ENCODE measurements around the gene TENM3.
"Not testable (repeated sequence)": the region's sequence is repeated elsewhere in the genome, so short reads cannot be mapped to it uniquely, and the experiment has no call there.

The TENM3 gene

DNA sequence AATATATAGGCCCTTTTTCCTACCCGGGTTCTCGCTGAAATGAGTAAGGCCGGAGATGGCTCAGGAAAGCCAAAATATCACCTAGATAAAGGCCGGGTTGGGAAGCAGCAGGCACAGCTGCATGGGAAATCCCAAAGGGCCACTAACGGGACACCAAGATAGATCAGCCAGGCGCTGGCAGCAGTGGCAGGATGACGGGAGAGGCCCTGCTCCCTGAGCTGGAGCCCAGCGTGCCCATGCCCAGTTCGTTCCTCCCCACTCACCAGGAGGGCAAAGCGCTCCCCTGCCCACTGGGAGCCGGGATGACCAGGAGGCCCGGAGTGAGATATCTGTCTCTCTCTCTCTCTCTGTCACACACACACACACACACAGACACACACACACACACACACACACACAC is 564.1 kb downstream of the TENM3 start:
- Histone ChIP-seq H3K4me1 (ENCODE audit: control insufficient read depth, insufficient read depth, low read length) (peaks cover 21% of the 10 kb centered on the region), H3K36me3 (ENCODE audit: control insufficient read depth, insufficient read depth, low read length) (no peaks in the 10 kb centered on the region), H3K4me3 (ENCODE audit: low read depth, low read length) (peak overlapping the region; percentile 74), H3K27me3 (ENCODE audit: control insufficient read depth, insufficient read depth, low read length) (peaks cover 12% of the 10 kb centered on the region), H3K27ac (ENCODE audit: low read depth, low read length) (no peak overlapping the region), H3K9me3 (ENCODE audit: control insufficient read depth, insufficient read depth, low read length) (peaks cover 30% of the 10 kb centered on the region), H3K9ac (ENCODE audit: low read depth, low read length) (no peak overlapping the region)

DNA sequence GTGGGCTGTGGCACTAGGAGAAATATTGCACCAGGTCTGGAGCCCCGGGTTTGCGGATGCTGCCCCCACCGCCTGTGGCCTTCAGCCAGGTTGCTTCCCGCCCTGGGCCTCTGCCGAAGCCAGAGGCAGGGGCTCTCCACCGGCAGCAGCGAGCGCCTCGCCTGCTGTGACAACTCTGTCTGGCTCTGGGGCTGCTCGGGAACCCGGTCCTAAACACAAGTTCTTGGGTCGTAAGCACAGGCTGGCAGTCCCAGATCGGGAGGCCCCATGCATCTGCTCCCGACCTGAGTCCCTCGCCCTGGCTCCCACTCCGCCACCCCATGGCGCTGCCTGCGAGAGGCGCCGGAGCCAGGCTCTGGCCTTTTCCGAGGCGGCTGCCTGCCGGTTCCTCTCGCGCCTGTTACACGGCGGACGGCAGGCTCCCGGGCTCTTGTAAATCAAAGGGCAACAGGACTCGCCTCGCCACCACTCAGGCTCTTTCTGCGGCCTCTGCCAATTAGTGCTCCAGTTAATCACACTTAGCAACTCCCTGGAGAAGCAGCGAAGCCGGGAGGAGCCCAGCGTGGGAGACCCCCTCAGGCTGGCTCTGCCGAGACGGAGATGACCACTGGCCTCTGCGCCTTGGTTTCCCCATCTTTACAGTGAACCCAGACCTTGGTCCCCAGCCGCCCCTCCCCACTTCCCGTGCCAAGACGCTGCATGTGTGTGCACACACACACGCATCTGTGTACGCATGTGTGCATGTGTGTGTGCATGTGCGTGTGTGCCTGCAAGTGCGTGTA is 564.8 kb downstream of the TENM3 start:
- Histone ChIP-seq H3K4me1 (ENCODE audit: control insufficient read depth, insufficient read depth, low read length) (peaks cover 15% of the 10 kb centered on the region), H3K9ac (ENCODE audit: low read depth, low read length) (no peak overlapping the region), H3K9me3 (ENCODE audit: control insufficient read depth, insufficient read depth, low read length) (peaks cover 30% of the 10 kb centered on the region), H3K27me3 (ENCODE audit: control insufficient read depth, insufficient read depth, low read length) (peaks cover 12% of the 10 kb centered on the region), H3K27ac (ENCODE audit: low read depth, low read length) (no peak overlapping the region), H3K36me3 (ENCODE audit: control insufficient read depth, insufficient read depth, low read length) (no peaks in the 10 kb centered on the region), H3K4me3 (ENCODE audit: low read depth, low read length) (no peak overlapping the region; the same call in 1 of the 2 replicates)

DNA sequence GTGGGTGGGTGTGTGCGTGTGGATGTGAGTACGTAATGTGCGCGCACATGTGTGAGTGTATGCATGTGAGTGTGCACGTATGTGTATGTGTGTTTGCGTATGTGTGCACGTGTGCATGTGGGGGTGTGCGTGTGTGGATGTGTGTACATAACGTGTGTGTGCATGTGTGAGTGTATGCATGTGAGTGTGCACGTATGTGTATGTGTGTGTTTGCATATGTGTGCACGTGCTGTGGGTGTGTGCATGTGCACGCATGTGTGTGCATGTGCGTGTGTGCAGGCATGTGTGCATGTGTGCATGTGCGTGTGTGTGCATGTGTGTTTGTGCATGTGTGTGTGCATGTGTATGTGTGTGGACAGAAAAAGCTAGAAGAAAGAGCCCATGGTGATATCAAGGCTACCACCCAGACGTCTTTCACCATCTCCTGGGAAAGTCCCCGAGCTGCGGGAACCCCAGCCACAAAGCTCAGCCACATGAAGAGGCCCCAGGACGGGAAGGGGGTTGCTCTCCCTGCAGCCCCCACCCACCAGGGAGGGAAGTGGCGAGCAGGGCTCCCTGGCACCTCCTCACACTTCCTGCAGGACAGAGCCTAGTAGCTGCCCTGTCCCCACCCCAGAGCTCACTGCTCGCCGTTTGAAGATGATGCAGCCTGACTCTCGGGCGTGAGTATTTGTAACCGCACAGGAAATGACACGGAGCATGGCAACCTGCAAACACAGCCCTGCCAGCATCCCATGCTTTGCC is 565.6 kb downstream of the TENM3 start:
- Histone ChIP-seq H3K9ac (ENCODE audit: low read depth, low read length) (no peak overlapping the region), H3K27ac (ENCODE audit: low read depth, low read length) (no peak overlapping the region), H3K9me3 (ENCODE audit: control insufficient read depth, insufficient read depth, low read length) (peaks cover 30% of the 10 kb centered on the region), H3K4me1 (ENCODE audit: control insufficient read depth, insufficient read depth, low read length) (peaks cover 13% of the 10 kb centered on the region; the same call in 1 of the 2 replicates), H3K4me3 (ENCODE audit: low read depth, low read length) (no peak overlapping the region), H3K36me3 (ENCODE audit: control insufficient read depth, insufficient read depth, low read length) (no peaks in the 10 kb centered on the region), H3K27me3 (ENCODE audit: control insufficient read depth, insufficient read depth, low read length) (peaks cover 12% of the 10 kb centered on the region)

DNA sequence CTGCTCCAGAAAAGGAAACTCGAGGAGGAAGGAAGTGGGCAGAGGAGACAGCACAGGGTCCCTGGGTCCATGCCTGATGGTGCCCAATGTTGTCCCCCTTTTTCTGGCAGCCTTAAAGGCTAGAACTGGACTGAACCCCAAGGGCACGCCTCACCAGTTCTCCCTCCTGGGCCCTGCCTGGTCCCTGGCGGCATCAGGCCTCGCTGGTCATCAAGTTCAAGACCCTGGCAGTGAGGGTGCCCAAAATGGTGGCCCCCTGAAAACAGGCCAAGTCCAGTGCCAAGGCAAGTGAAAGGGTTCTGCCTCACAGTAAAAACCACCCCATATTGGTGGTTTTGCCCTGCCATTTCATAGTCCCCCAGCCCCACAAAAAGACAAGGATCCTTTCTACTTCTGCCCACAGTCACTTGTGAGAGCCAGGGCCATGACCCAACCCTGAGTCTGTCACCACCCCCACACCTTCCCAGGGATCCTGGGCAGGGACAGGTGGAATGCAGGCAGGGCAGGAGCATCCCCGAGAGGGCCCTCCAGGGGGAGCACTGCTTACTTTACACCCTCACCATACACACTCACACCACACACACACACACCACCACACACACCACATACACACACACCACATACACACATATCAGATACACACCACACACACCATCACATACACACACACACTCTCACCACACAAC is 566.4 kb downstream of the TENM3 start:
- no peak overlapping the region for H3K9ac ChIP-seq (ENCODE audit: low read depth, low read length)

DNA sequence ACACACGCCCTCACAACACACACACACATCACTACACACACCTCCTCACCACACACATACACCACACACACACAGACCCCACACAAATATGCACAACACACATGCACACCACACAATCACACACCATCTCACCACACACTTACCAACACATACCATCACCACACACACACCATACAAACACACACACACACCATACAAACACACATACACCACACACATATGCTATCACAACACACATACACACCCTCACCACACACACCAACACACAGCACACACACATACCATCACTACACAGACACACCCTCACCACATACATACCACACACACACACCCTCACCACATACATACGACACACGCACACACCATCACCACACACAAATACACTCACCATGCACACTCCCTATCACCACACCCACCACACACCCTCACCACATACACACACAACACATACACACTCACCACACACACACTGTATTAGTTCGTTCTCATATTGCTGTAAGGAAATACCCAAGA is 567.0 kb downstream of the TENM3 start:
- Histone ChIP-seq H3K27ac (ENCODE audit: low read depth, low read length) (no peak overlapping the region), H3K4me3 (ENCODE audit: low read depth, low read length) (no peak overlapping the region), H3K27me3 (ENCODE audit: control insufficient read depth, insufficient read depth, low read length) (peaks cover 12% of the 10 kb centered on the region), H3K9me3 (ENCODE audit: control insufficient read depth, insufficient read depth, low read length) (peaks cover 30% of the 10 kb centered on the region), H3K36me3 (ENCODE audit: control insufficient read depth, insufficient read depth, low read length) (no peaks in the 10 kb centered on the region), H3K4me1 (ENCODE audit: control insufficient read depth, insufficient read depth, low read length) (peaks cover 6% of the 10 kb centered on the region; the same call in 1 of the 2 replicates), H3K9ac (ENCODE audit: low read depth, low read length) (no peak overlapping the region)

More for the DNA sequence above, 566.4 kb downstream of the TENM3 start:
- Histone ChIP-seq H3K27ac (ENCODE audit: low read depth, low read length) (no peak overlapping the region), H3K9me3 (ENCODE audit: control insufficient read depth, insufficient read depth, low read length) (peaks cover 30% of the 10 kb centered on the region), H3K4me3 (ENCODE audit: low read depth, low read length) (no peak overlapping the region), H3K36me3 (ENCODE audit: control insufficient read depth, insufficient read depth, low read length) (no peaks in the 10 kb centered on the region), H3K27me3 (ENCODE audit: control insufficient read depth, insufficient read depth, low read length) (peaks cover 12% of the 10 kb centered on the region), H3K4me1 (ENCODE audit: control insufficient read depth, insufficient read depth, low read length) (peaks cover 7% of the 10 kb centered on the region; the same call in 1 of the 2 replicates)

DNA sequence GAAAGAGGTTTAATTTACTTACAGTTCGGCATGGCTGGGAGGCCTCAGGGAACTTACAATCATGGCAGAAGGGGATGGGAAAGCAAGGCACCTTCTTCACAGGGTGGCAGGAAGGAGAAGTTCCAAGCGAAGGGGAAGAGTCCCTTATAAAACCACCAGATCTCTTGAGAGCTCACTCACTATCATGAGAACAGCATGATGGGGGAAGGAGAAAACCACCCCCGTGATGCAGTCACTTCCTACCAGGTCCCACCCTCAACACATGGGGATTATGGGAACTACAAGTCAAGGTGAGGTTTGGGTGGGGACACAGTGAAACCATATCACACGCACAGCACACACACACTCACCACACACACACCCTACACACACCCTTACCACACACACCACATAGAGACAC is 569.7 kb downstream of the TENM3 start:
- peaks cover 30% of the 10 kb centered on the region for H3K9me3 ChIP-seq (ENCODE audit: control insufficient read depth, insufficient read depth, low read length)
- no peak overlapping the region for H3K27ac ChIP-seq (ENCODE audit: low read depth, low read length)
- H3K27me3 ChIP-seq (ENCODE audit: control insufficient read depth, insufficient read depth, low read length) = no peaks in the 10 kb centered on the region
- no peak overlapping the region for H3K4me3 ChIP-seq (ENCODE audit: low read depth, low read length)
- no peak overlapping the region for H3K9ac ChIP-seq (ENCODE audit: low read depth, low read length)
- no peaks in the 10 kb centered on the region for H3K36me3 ChIP-seq (ENCODE audit: control insufficient read depth, insufficient read depth, low read length)
- H3K4me1 ChIP-seq (ENCODE audit: control insufficient read depth, insufficient read depth, low read length) = no peaks in the 10 kb centered on the region

DNA sequence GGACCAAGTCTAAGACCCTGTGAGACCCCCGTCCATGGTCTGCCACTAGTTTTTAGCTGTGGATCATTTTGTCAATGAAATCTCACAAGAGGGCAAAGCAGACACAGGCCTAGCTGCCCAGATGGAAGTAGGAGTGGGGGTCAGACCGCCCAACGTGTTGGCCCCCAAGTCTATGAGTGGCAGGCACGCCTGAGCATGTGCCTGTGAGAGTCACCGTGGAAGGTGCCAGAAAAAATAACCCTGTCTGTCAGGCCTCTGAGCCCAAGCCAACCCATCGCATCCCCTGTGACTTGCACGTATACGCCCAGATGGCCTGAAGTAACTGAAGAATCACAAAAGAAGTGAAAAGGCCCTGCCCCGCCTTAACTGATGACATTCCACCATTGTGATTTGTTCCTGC is 570.9 kb downstream of the TENM3 start:
- not testable (repeated sequence) for H3K36me3 ChIP-seq (ENCODE audit: control insufficient read depth, insufficient read depth, low read length); H3K27me3 ChIP-seq (ENCODE audit: control insufficient read depth, insufficient read depth, low read length); H3K27ac ChIP-seq (ENCODE audit: low read depth, low read length); H3K4me3 ChIP-seq (ENCODE audit: low read depth, low read length); H3K9ac ChIP-seq (ENCODE audit: low read depth, low read length); H3K4me1 ChIP-seq (ENCODE audit: control insufficient read depth, insufficient read depth, low read length)
- peaks cover 21% of the 10 kb centered on the region for H3K9me3 ChIP-seq (ENCODE audit: control insufficient read depth, insufficient read depth, low read length)

DNA sequence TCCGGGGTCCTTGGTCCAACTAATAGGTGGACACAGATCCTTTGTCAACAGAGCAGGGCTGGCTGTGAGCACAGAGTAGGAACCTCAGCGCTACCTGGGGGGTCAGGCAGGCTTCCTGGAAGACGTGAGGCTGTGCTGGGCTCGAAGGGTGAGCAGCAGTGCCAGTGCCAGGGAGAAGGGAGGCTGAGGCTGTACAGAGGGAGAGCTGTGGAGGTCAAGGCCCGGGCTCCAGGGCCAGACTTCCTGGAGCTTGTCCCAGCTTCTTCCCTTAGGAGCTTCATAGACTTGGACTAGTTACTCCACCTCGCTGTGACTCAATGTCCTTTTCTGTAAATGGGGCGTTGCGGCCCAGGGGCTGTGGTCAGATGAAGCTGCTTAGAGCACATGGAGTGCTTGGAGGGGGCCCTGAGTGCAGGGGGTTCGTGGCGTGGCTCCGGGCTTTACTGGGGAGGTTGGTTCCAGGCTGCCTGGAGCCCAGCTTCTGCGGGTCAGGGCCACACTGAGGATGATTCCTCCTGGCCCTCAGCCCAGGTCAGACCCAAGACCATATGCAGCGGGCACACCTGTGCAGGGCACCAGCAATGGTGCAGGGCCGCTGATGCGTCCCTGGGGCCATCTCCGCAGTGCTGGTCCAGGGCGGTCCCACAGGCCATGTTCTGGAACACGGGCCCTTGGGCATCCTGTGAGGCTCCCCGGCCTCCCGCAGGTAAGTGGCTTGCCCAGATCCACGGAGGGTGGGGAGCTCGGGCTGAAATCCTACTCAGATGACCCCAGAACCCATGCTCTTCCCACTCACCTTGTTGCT is 575.9 kb downstream of the TENM3 start:
- Histone ChIP-seq H3K27me3 (ENCODE audit: control insufficient read depth, insufficient read depth, low read length) (no peaks in the 10 kb centered on the region), H3K9me3 (ENCODE audit: control insufficient read depth, insufficient read depth, low read length) (no peaks in the 10 kb centered on the region), H3K36me3 (ENCODE audit: control insufficient read depth, insufficient read depth, low read length) (no peaks in the 10 kb centered on the region), H3K27ac (ENCODE audit: low read depth, low read length) (no peak overlapping the region), H3K9ac (ENCODE audit: low read depth, low read length) (no peak overlapping the region), H3K4me1 (ENCODE audit: control insufficient read depth, insufficient read depth, low read length) (no peaks in the 10 kb centered on the region), H3K4me3 (ENCODE audit: low read depth, low read length) (no peak overlapping the region)

DNA sequence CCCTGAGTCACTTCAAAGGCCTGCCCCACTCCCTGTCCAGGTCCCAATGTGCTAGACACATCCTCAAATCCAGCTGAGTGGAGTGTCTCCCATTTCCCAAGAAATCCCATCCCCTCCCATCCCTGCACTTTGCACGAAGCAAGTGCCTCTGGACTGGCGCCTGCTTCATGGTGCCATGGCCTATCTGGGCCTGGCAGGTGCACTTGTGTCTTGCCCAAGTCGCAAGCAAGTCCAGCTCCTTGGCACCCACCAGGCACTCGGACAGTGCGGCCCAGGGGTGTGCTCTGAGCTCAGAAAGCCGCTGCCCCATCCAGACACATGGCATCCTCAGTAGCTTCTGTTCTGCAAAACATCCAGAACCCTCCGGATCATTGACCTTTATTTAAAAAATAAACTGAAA is 576.5 kb downstream of the TENM3 start:
- Histone ChIP-seq H3K27me3 (ENCODE audit: control insufficient read depth, insufficient read depth, low read length) (no peaks in the 10 kb centered on the region), H3K4me3 (ENCODE audit: low read depth, low read length) (no peak overlapping the region), H3K27ac (ENCODE audit: low read depth, low read length) (no peak overlapping the region), H3K36me3 (ENCODE audit: control insufficient read depth, insufficient read depth, low read length) (no peaks in the 10 kb centered on the region), H3K4me1 (ENCODE audit: control insufficient read depth, insufficient read depth, low read length) (no peaks in the 10 kb centered on the region), H3K9me3 (ENCODE audit: control insufficient read depth, insufficient read depth, low read length) (no peaks in the 10 kb centered on the region), H3K9ac (ENCODE audit: low read depth, low read length) (no peak overlapping the region)

DNA sequence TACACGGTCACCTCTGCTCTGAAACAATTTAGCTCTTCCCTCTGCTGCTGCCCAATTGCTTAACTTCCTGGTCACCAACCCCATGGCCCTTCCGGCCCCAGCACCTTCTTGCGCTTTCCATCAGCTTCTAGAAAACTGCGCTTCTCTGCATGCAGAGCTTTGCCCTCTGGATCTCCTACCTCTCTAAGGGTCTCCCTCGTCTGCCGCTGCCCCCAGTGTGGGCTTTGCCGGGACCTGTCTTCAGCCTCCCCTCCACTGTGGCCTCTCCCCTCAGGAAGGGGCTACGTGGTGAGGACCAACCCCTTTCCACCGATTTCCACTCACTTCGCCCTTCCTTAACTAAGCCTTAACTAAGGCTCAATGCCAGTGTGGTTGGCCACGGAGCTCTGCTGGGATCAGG is 579.4 kb downstream of the TENM3 start:
- H3K4me1 ChIP-seq (ENCODE audit: control insufficient read depth, insufficient read depth, low read length) = no peaks in the 10 kb centered on the region; the same call in 1 of the 2 replicates
- H3K9ac ChIP-seq (ENCODE audit: low read depth, low read length) = no peak overlapping the region
- no peaks in the 10 kb centered on the region for H3K9me3 ChIP-seq (ENCODE audit: control insufficient read depth, insufficient read depth, low read length)
- H3K4me3 ChIP-seq (ENCODE audit: low read depth, low read length) = no peak overlapping the region
- no peaks in the 10 kb centered on the region for H3K36me3 ChIP-seq (ENCODE audit: control insufficient read depth, insufficient read depth, low read length)
- H3K27me3 ChIP-seq (ENCODE audit: control insufficient read depth, insufficient read depth, low read length) = no peaks in the 10 kb centered on the region
- H3K27ac ChIP-seq (ENCODE audit: low read depth, low read length) = no peak overlapping the region
